ENCODE results near the gene PLD3.
"Not testable (repeated sequence)": the region's sequence is repeated elsewhere in the genome, so short reads cannot be mapped to it uniquely, and the experiment has no call there.

DNA sequence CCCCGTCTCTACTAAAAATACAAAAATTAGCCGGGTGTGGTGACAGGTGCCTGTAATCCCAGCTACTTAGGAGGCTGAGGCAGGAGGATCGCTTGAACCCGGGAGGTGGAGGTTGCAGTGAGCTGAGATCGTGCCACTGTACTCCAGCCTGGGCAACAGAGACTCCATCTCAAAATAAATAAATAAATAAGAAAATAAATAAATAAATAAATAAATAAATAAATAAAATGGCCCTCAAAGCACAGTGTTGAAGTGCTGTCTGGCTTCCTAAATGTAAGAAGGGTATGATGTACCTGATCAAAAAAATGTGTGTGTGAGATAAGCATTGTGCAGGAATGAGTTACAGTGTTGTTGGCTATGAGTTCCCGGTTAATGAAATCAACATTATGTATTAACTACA lies 15.4 kb upstream of the PLD3 start:
- TF ChIP-seq POLR2A (IDR thresholded peaks at IDR 0.05), result not testable (repeated sequence)
- TF ChIP-seq, protein P1, sequence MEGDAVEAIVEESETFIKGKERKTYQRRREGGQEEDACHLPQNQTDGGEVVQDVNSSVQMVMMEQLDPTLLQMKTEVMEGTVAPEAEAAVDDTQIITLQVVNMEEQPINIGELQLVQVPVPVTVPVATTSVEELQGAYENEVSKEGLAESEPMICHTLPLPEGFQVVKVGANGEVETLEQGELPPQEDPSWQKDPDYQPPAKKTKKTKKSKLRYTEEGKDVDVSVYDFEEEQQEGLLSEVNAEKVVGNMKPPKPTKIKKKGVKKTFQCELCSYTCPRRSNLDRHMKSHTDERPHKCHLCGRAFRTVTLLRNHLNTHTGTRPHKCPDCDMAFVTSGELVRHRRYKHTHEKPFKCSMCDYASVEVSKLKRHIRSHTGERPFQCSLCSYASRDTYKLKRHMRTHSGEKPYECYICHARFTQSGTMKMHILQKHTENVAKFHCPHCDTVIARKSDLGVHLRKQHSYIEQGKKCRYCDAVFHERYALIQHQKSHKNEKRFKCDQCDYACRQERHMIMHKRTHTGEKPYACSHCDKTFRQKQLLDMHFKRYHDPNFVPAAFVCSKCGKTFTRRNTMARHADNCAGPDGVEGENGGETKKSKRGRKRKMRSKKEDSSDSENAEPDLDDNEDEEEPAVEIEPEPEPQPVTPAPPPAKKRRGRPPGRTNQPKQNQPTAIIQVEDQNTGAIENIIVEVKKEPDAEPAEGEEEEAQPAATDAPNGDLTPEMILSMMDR (IDR thresholded peaks at IDR 0.05), result not testable (repeated sequence)
